Hepatocyte (in vitro differentiated cells): ENCODE results near the gene IL15RA.

Experiments
- CTCF ChIP-seq: fragments of 200-600 bp; sonication (generic); IDR thresholded peaks from 2 replicates; pipeline ENCODE4 v1.5.1; 2016; ENCODE audit warnings: antibody characterized with exemption, mild to moderate bottlenecking; ENCODE audit not compliant: poor library complexity
- EZH2 ChIP-seq: fragments of 200-600 bp; sonication (generic); IDR thresholded peaks from 2 replicates; pipeline ENCODE4 v1.6.1; 2016; ENCODE audit warnings: antibody characterized with exemption, mild to moderate bottlenecking, borderline replicate concordance
- EZH2phosphoT487 ChIP-seq: fragments of 200-600 bp; sonication (generic); IDR thresholded peaks from one replicate; pipeline ENCODE4 v1.6.1; 2018; ENCODE audit warnings: antibody characterized with exemption, mild to moderate bottlenecking, low read depth, moderate library complexity; ENCODE audit not compliant: unreplicated experiment, severe bottlenecking

DNA sequence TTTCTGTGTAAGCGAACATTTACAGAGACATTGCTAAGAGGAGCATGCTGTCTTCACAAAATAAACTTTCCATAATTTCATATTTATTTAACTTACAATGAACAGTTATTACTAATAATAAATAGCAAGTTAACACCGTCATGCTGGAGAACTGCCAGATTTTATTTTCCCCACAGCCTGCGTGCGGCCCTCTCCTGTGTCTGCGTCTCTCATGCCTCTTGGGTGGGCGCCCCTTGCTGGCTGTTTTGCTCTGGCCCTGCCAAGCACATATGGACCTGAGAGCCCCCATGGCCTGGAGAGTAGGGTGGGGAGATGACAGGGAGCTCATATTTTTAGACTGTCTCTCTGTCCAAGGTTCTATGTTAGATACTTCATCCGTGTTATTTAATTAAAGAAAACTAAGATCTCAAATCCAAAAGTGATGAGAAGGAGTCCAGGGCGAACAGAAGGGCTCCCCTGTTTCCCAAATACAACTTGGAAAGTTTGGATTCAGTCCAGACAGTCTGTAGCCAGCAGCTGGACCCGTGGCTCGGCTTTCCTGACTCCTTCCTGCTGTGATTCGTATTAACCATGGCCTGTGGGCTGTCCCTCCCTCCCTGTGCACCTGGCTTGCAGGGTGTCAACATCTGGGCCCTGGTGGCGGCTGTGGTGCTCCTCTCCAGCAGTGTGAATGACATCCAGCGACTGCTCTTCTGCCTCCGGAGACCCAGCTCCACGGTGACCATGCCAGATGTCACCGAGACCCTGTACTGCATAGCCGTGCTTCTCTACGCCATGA, 66.8 kb downstream of the IL15RA start:
- TF ChIP-seq CTCF (no peak), EZH2phosphoT487 (no peak), EZH2 (no peak)
